Mesenchymal stem cell (in vitro differentiated cells and primary cell): ENCODE measurements around the gene PADI1.

ENCODE experiments used
- DNase-seq: peaks from one replicate; pipeline ENCODE4 v3.0.0-alpha.2; 2013
- H2AFZ ChIP-seq: one replicate; pipeline ENCODE4 v1.6.1; 2013; ENCODE audit warnings: low read depth, mild to moderate bottlenecking, control low read depth, inconsistent platforms, low read length, moderate library complexity
- H2AK5ac ChIP-seq: 2 replicates; pipeline ENCODE4 v1.6.1; 2013; ENCODE audit warnings: low read length, moderate library complexity, mild to moderate bottlenecking, inconsistent platforms; ENCODE audit not compliant: severe bottlenecking
- H2BK120ac ChIP-seq: one replicate; pipeline ENCODE4 v1.6.1; 2013; ENCODE audit warnings: low read depth, mild to moderate bottlenecking, inconsistent platforms, low read length, moderate library complexity
- H2BK12ac ChIP-seq, 2 experiments: one replicate each; pipeline ENCODE4 v1.6.1; 2013; ENCODE audit warnings: inconsistent platforms in 2 of 2, low read length in 2 of 2, mild to moderate bottlenecking in 2 of 2, moderate library complexity in 2 of 2, control low read depth in 1 of 2
- H2BK15ac ChIP-seq: one replicate; pipeline ENCODE4 v1.6.1; 2013; ENCODE audit warnings: mild to moderate bottlenecking, low read depth, inconsistent platforms; ENCODE audit not compliant: poor library complexity, severe bottlenecking
- H2BK5ac ChIP-seq: 2 replicates; pipeline ENCODE4 v1.6.1; 2013; ENCODE audit warnings: low read depth, mild to moderate bottlenecking, low read length, control low read depth, inconsistent platforms; ENCODE audit not compliant: poor library complexity, severe bottlenecking
- H3K14ac ChIP-seq, 2 experiments: one replicate each; pipeline ENCODE4 v1.6.1; 2013; ENCODE audit warnings: inconsistent platforms in 2 of 2, low read length in 2 of 2, control low read depth in 1 of 2, mild to moderate bottlenecking in 1 of 2, moderate library complexity in 1 of 2
- H3K18ac ChIP-seq, 2 experiments: one replicate each; pipeline ENCODE4 v1.6.1; 2013; ENCODE audit warnings: inconsistent platforms in 2 of 2, low read length in 2 of 2, control low read depth in 1 of 2, low read depth in 1 of 2, mild to moderate bottlenecking in 1 of 2
- H3K23ac ChIP-seq, 2 experiments: one replicate each; pipeline ENCODE4 v1.6.1; 2013; ENCODE audit warnings: inconsistent platforms in 2 of 2, low read length in 2 of 2, mild to moderate bottlenecking in 2 of 2, moderate library complexity in 2 of 2, control low read depth in 1 of 2
- H3K27ac ChIP-seq: 2 replicates; pipeline ENCODE4 v1.5.1; 2013; ENCODE audit warnings: mild to moderate bottlenecking, moderate library complexity, low read length, control low read depth, inconsistent platforms; ENCODE audit not compliant: poor library complexity, severe bottlenecking
- H3K27me3 ChIP-seq, 2 experiments: 2 replicates each; pipeline versions ENCODE4 v1.6.1 to v1.7.0; 2013; ENCODE audit warnings: low read length in 2 of 2, mild to moderate bottlenecking in 2 of 2, moderate library complexity in 2 of 2, control low read depth in 1 of 2, inconsistent platforms in 1 of 2; ENCODE audit not compliant: control insufficient read depth in 1 of 2, insufficient read depth in 1 of 2
- H3K36me3 ChIP-seq, 2 experiments: 2 replicates each; pipeline versions ENCODE4 v1.6.1 to v1.7.0; 2013; ENCODE audit warnings: low read length in 2 of 2, control low read depth in 1 of 2, inconsistent platforms in 1 of 2, low read depth in 1 of 2, mild to moderate bottlenecking in 1 of 2; ENCODE audit not compliant: insufficient read depth in 2 of 2, control insufficient read depth in 1 of 2
- H3K4ac ChIP-seq, 2 experiments: one replicate each; pipeline ENCODE4 v1.6.1; 2013; ENCODE audit warnings: inconsistent platforms in 2 of 2, low read length in 2 of 2, mild to moderate bottlenecking in 2 of 2, moderate library complexity in 2 of 2, control low read depth in 1 of 2, low read depth in 1 of 2
- H3K4me1 ChIP-seq: 2 replicates; pipeline ENCODE4 v1.6.1; 2013; ENCODE audit warnings: low read depth, low read length, control low read depth; ENCODE audit not compliant: control insufficient read depth, insufficient read depth
- H3K4me2 ChIP-seq: 2 replicates; pipeline ENCODE4 v1.6.1; 2013; ENCODE audit warnings: low read length, mild to moderate bottlenecking, inconsistent platforms; ENCODE audit not compliant: poor library complexity, severe bottlenecking
- H3K4me3 ChIP-seq, 2 experiments: 2 replicates each; pipeline versions ENCODE4 v1.5.1 to v1.7.0; 2013; ENCODE audit warnings: low read length in 2 of 2, mild to moderate bottlenecking in 2 of 2, control low read depth in 1 of 2, low read depth in 1 of 2; ENCODE audit not compliant: insufficient read depth in 1 of 2
- H3K79me1 ChIP-seq: replicated peaks from 2 replicates; pipeline ENCODE4 v1.6.1; 2013; ENCODE audit warnings: mild to moderate bottlenecking, control low read depth, low read length, inconsistent platforms; ENCODE audit not compliant: poor library complexity, severe bottlenecking
- H3K9ac ChIP-seq: 2 replicates; pipeline ENCODE4 v1.7.0; 2013; ENCODE audit warnings: mild to moderate bottlenecking, low read length, moderate library complexity
- H3K9me3 ChIP-seq: 2 replicates; pipeline ENCODE4 v1.7.0; 2013; ENCODE audit warnings: mild to moderate bottlenecking, low read length; ENCODE audit not compliant: control insufficient read depth
- H4K8ac ChIP-seq: one replicate; pipeline ENCODE4 v1.6.1; 2013; ENCODE audit warnings: inconsistent platforms, mild to moderate bottlenecking, low read length, moderate library complexity
- H4K91ac ChIP-seq: one replicate; pipeline ENCODE4 v1.6.1; 2013; ENCODE audit warnings: mild to moderate bottlenecking, low read length, inconsistent platforms
- WGBS: methylation state at CpG from one replicate; pipeline ENCODE4 v1.1.7; 2013; ENCODE audit warnings: mixed read lengths; 5-methylcytosine and 5-hydroxymethylcytosine counted together

Gene PADI1

DNA sequence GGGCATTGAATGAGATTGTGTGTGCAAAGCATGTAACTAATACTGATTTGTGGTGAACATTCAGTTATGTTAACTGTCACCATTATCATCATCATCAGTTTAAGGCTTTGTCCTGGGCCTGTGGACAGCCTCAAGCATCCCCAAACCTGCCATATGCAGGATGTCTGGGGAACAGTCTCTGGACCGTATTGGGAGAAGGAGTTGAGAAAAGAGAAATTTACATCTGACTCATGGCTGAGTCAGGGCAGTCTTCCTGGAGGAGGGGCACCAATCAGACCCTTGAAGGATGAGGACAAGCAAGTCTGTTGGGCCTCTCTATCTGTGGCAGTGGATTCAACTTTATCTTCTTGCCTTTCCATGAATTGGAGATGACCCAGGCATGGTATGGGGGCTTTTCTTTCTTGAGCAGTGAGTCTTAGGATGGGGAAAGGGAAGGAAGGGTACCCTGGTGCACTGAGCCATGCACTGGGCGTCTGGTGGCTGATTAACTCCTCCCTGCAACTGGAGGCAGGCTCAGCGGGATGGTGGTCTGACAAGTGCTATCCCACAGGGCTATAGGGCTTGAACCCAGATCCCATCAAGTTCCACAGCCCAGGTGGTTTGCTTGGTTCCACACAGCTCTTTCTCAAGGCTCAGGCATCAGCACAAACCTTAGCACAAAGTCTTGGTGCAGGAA is 46.9 kb downstream of the PADI1 start:
- H3K79me1 ChIP-seq: no peaks in the 10 kb centered on the region
- H2BK12ac ChIP-seq: no peak overlapping the region
- H3K27ac ChIP-seq: no peak overlapping the region
- H3K27me3 ChIP-seq: peaks cover 0 to 57% of the 10 kb centered on the region in 2 experiments
- H3K23ac ChIP-seq: no peak overlapping the region
- H3K9ac ChIP-seq: no peak overlapping the region
- H2AK5ac ChIP-seq: no peak overlapping the region
- H2BK120ac ChIP-seq: no peak overlapping the region
- H4K91ac ChIP-seq: no peak overlapping the region
- no peak overlapping the region for H3K4me2 ChIP-seq
- H3K4me1 ChIP-seq: peaks cover 21% of the 10 kb centered on the region
- no peak overlapping the region for H3K4me3 ChIP-seq
- H3K9me3 ChIP-seq: no peaks in the 10 kb centered on the region
- no peak overlapping the region for H2AFZ ChIP-seq
- DNase-seq: peak; percentile 63
- no peak overlapping the region for H2BK15ac ChIP-seq
- no peak overlapping the region for H3K14ac ChIP-seq
- no peak overlapping the region for H2BK5ac ChIP-seq
- H3K18ac ChIP-seq: no peak overlapping the region
- no peak overlapping the region for H4K8ac ChIP-seq
- no peak overlapping the region for H3K4ac ChIP-seq
- no peaks in the 10 kb centered on the region for H3K36me3 ChIP-seq
- WGBS: 45% methylated on average over 3 of the region's 3 CpGs

GRCh38 chr1:17255336-17255735 is 50.4 kb downstream of the PADI1 start:
- Histone ChIP-seq H4K91ac (no peak overlapping the region), H3K23ac (no peak overlapping the region), H3K4ac (no peak overlapping the region), H3K4me2 (no peak overlapping the region), H3K27me3 (peaks cover 0 to 56% of the 10 kb centered on the region in 2 experiments), H3K27ac (no peak overlapping the region), H3K36me3 (no peaks in the 10 kb centered on the region), H3K14ac (no peak overlapping the region), H2BK120ac (no peak overlapping the region), H3K79me1 (no peaks in the 10 kb centered on the region), H2BK5ac (no peak overlapping the region), H3K18ac (no peak overlapping the region), H2AK5ac (no peak overlapping the region), H4K8ac (no peak overlapping the region), H2BK15ac (no peak overlapping the region), H2AFZ (no peak overlapping the region), H3K4me3 (no peak overlapping the region), H3K9me3 (no peaks in the 10 kb centered on the region), H2BK12ac (no peak overlapping the region), H3K4me1 (peaks cover 27% of the 10 kb centered on the region), H3K9ac (no peak overlapping the region)
- no peak for DNase-seq
- 86% methylated on average over 5 of the region's 5 CpGs for WGBS

GRCh38 chr1:17258116-17258757 is 53.3 kb downstream of the PADI1 start:
- Histone ChIP-seq H3K4ac (no peak overlapping the region), H2BK120ac (no peak overlapping the region), H3K4me2 (no peak overlapping the region), H3K4me3 (no peak overlapping the region), H2AK5ac (no peak overlapping the region), H3K23ac (no peak overlapping the region), H3K9me3 (peaks cover 3% of the 10 kb centered on the region), H3K36me3 (no peaks in the 10 kb centered on the region), H2BK5ac (no peak overlapping the region), H2AFZ (no peak overlapping the region), H3K27ac (no peak overlapping the region), H3K4me1 (peaks cover 9% of the 10 kb centered on the region), H4K91ac (peak overlapping the region; percentile 43), H4K8ac (no peak overlapping the region), H2BK12ac (peak overlapping the region; percentile 67 to 87), H3K27me3 (peaks cover 0 to 67% of the 10 kb centered on the region in 2 experiments), H3K14ac (no peak overlapping the region), H3K79me1 (no peaks in the 10 kb centered on the region), H3K18ac (peak overlapping the region in 1 of 2 experiments; percentile 46), H2BK15ac (no peak overlapping the region), H3K9ac (no peak overlapping the region)
- WGBS: 87% methylated on average over 9 of the region's 9 CpGs
- peak; percentile 36 for DNase-seq

DNA sequence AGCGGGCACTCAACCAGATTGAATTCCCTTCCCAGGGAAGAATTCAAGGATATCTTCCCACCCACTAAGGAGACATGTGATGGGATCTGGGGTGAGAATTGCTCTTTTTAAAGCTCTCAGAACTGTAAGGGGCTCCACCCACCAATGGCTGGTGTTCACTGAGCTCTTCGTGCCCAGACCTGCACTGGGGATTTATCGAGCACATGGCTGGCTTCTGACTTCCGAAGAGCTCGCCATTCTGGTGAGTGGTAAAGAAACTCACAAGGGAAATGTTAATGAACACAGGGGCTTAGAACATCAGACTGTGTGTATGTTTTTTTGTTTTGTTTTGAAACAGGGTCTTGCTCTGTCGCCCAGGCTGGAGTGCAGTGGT is 53.8 kb downstream of the PADI1 start:
- Histone ChIP-seq H3K27me3 (peaks cover 0 to 63% of the 10 kb centered on the region in 2 experiments), H4K8ac (no peak overlapping the region), H4K91ac (no peak overlapping the region), H2BK15ac (no peak overlapping the region), H3K23ac (no peak overlapping the region), H3K4me2 (no peak overlapping the region), H3K14ac (no peak overlapping the region), H2AK5ac (no peak overlapping the region), H2AFZ (no peak overlapping the region), H2BK5ac (no peak overlapping the region), H3K27ac (no peak overlapping the region), H2BK12ac (peak overlapping the region in 1 of 2 experiments; percentile 24), H3K9me3 (peaks cover 3% of the 10 kb centered on the region), H2BK120ac (no peak overlapping the region), H3K4me3 (no peak overlapping the region), H3K18ac (peak overlapping the region in 1 of 2 experiments; percentile 46), H3K4ac (peak overlapping the region in 1 of 2 experiments; percentile 14), H3K79me1 (no peaks in the 10 kb centered on the region), H3K36me3 (no peaks in the 10 kb centered on the region), H3K9ac (no peak overlapping the region), H3K4me1 (peaks cover 9% of the 10 kb centered on the region)
- DNase-seq: no peak
- WGBS: 82% methylated on average over 6 of the region's 6 CpGs
